CD4-positive, alpha-beta T cell (primary cell): ENCODE results near the gene RBM45. TPM values are rescaled to one million over a fixed set of nuclear protein-coding genes. Genes with fewer than 3 reads are reported as not detected.

ENCODE experiments used
- ATAC-seq: fragments of 200-7000 bp; cut with Tn5 transposase; one replicate; pipeline ENCODE4 v1.10.0; 2022; ENCODE audit warnings: mild to moderate bottlenecking; ENCODE audit not compliant: poor library complexity
- CTCF ChIA-PET: fragments of 350-600 bp; sonication (Branson Sonifier 250); formaldehyde crosslinking; loops from one replicate; lab custom pipeline; 2021; ENCODE audit warnings: antibody characterized with exemption, inconsistent platforms; lab: Charles Lee
- POLR2A ChIA-PET: fragments of 350-600 bp; sonication (Branson Sonifier 250); formaldehyde crosslinking; loops from one replicate; lab custom pipeline; 2021; ENCODE audit warnings: antibody characterized with exemption, inconsistent platforms; lab: Charles Lee
- DNase-seq, 14 experiments: peaks; one replicate each; pipeline ENCODE4 v3.0.0-alpha.2; 2013 to 2020; ENCODE audit warnings: mixed read lengths in 2 of 14
- H3K27ac ChIP-seq, 2 donors: one replicate each; pipeline versions ENCODE4 v1.5.1 to v1.7.0; 2013; ENCODE audit warnings: low read length in 2 of 2, low read depth in 1 of 2, mild to moderate bottlenecking in 1 of 2
- H3K27me3 ChIP-seq, 2 experiments: 1 replicate in 1 of 2; 2 replicates in 1 of 2; pipeline versions ENCODE4 v1.6.1 to v1.7.0; 2013; ENCODE audit warnings: low read length in 2 of 2, control low read depth in 1 of 2, mild to moderate bottlenecking in 1 of 2, moderate library complexity in 1 of 2; ENCODE audit not compliant: insufficient read depth in 2 of 2, control insufficient read depth in 1 of 2
- H3K36me3 ChIP-seq: one replicate; pipeline ENCODE4 v1.6.1; 2013; ENCODE audit warnings: low read length, control low read depth; ENCODE audit not compliant: insufficient read depth
- H3K4me1 ChIP-seq: one replicate; pipeline ENCODE4 v1.6.1; 2013; ENCODE audit warnings: low read length, control low read depth; ENCODE audit not compliant: insufficient read depth
- H3K4me3 ChIP-seq: one replicate; pipeline ENCODE4 v1.5.1; 2013; ENCODE audit warnings: mild to moderate bottlenecking, low read length, moderate library complexity
- H3K9me3 ChIP-seq, 2 experiments: 1 replicate in 1 of 2; 2 replicates in 1 of 2; pipeline versions ENCODE4 v1.6.1 to v1.7.0; 2013; ENCODE audit warnings: low read length in 2 of 2, mild to moderate bottlenecking in 2 of 2, control low read depth in 1 of 2, moderate library complexity in 1 of 2; ENCODE audit not compliant: control insufficient read depth in 1 of 2, insufficient read depth in 1 of 2
- H3K27ac Mint-ChIP-seq: one replicate; pipeline ENCODE4 v1.8.0; 2020; ENCODE audit warnings: mixed read lengths
- H3K27me3 Mint-ChIP-seq: one replicate; pipeline ENCODE4 v1.8.0; 2021; ENCODE audit warnings: mixed read lengths
- H3K36me3 Mint-ChIP-seq: one replicate; pipeline ENCODE4 v1.8.0; 2021; ENCODE audit warnings: low read depth, mixed read lengths
- H3K4me1 Mint-ChIP-seq: one replicate; pipeline ENCODE4 v1.8.0; 2021; ENCODE audit warnings: low read depth, mixed read lengths
- H3K4me3 Mint-ChIP-seq: one replicate; pipeline ENCODE4 v1.8.0; 2020; ENCODE audit warnings: mild to moderate bottlenecking, mixed read lengths
- H3K9me3 Mint-ChIP-seq: one replicate; pipeline ENCODE4 v1.8.0; 2020; ENCODE audit warnings: mixed read lengths
- intact Hi-C, 2 experiments: fragments of 100-400 bp; cut with DNase I in 1 of 2; cut with micrococcal nuclease in 1 of 2; formaldehyde crosslinking; loops; one replicate each; pipeline versions ENCODE4 v1.15.1 to v1.9.0; 2023 to 2025; cut with DNase I, micrococcal nuclease
- total RNA-seq, 174 experiments: library from RNA in 2 of 174; stranded (reverse) in 2 of 174; gene quantifications; one replicate each; pipeline ENCODE4 v1.2.3 and lab custom pipeline; 2021 to 2026
- TF ChIP-seq, protein P1 (sequence below): fragments of 200-600 bp; IDR thresholded peaks from one replicate; pipeline ENCODE4 v1.8.0; 2022; ENCODE audit warnings: antibody characterized with exemption, mild to moderate bottlenecking

Gene RBM45
- total RNA-seq, 2 experiments from 2014 or later = 6.9 to 9.5 TPM

DNA sequence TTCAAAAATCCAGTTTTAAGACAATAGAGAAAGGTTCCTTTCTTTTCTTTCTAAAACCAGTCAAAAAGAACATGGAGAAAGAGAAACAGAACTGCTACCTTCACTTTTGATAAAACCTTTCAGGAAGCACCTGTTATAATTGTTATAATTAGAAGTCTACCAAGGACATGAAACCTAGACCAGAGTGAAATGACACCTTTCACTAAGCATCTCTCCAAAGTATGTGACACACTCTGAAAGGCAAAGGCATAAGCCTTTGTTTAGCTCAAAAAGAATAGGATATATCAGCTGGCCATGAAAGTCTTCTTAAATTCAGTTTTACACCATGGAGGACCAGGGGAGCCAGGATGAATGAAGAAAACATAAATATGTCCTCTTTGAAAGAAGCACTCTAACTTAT is 18.8 kb upstream of the RBM45 start:
- Mint-ChIP-seq H3K27me3 (peaks cover 9% of the 10 kb centered on the region), H3K36me3 (no peaks in the 10 kb centered on the region), H3K9me3 (no peaks in the 10 kb centered on the region), H3K4me3 (no peak overlapping the region), H3K27ac (no peak overlapping the region), H3K4me1 (no peaks in the 10 kb centered on the region)
- peaks cover 0 to 10% of the 10 kb centered on the region in 2 experiments for H3K9me3 ChIP-seq
- intact Hi-C loops = no loop called here
- DNase-seq = no peak
- no peaks in the 10 kb centered on the region for H3K36me3 ChIP-seq
- H3K4me3 ChIP-seq = no peak overlapping the region
- POLR2A ChIA-PET = no interaction called here
- TF ChIP-seq, protein P1, sequence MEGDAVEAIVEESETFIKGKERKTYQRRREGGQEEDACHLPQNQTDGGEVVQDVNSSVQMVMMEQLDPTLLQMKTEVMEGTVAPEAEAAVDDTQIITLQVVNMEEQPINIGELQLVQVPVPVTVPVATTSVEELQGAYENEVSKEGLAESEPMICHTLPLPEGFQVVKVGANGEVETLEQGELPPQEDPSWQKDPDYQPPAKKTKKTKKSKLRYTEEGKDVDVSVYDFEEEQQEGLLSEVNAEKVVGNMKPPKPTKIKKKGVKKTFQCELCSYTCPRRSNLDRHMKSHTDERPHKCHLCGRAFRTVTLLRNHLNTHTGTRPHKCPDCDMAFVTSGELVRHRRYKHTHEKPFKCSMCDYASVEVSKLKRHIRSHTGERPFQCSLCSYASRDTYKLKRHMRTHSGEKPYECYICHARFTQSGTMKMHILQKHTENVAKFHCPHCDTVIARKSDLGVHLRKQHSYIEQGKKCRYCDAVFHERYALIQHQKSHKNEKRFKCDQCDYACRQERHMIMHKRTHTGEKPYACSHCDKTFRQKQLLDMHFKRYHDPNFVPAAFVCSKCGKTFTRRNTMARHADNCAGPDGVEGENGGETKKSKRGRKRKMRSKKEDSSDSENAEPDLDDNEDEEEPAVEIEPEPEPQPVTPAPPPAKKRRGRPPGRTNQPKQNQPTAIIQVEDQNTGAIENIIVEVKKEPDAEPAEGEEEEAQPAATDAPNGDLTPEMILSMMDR = no peak
- H3K4me1 ChIP-seq = no peaks in the 10 kb centered on the region
- CTCF ChIA-PET = no interaction called here
- peaks cover 0 to 3% of the 10 kb centered on the region in 2 experiments for H3K27me3 ChIP-seq
- no peak for ATAC-seq
- no peak overlapping the region for H3K27ac ChIP-seq

DNA sequence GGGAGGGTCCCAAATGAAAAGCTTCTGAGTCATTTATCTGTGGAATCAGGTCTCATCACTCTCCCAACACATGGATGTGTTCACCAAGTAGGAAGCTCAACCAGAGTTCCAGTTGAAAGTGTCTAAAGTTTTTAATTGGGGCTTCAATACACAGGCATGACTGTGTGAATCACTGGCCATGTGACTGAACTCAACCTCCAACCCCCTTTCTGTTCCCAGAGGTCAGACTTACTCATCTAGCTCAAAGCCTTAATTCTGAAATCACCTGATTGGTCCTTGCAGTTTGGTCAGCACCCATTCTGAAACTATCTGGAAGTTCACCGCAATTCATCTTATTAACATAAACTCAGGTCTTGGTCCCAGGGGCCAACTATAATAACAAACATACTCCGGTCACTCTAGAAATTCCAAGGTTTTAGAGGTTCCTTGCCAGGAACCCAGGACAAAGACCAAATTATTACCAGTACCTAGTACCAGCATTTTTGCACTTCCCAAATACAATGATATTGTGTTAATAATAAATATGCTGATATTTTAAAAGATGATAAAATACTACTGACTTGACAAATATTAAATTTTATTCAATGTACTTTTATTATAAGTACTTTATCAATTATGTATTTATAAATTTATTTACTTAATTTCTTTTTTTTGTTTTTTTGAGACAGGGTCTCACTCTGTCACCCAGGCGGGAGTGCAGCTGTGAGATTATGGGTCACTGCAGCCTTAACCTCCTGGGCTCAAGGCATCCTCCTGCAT is 10.7 kb upstream of the RBM45 start:
- ChIA-PET POLR2A (no interaction called here), CTCF (no interaction called here)
- Mint-ChIP-seq H3K27ac (no peak overlapping the region), H3K9me3 (no peaks in the 10 kb centered on the region), H3K27me3 (no peaks in the 10 kb centered on the region), H3K36me3 (no peaks in the 10 kb centered on the region), H3K4me1 (no peaks in the 10 kb centered on the region), H3K4me3 (no peak overlapping the region)
- intact Hi-C loops = no loop called here
- TF ChIP-seq, protein P1 = no peak
- Histone ChIP-seq H3K4me1 (no peaks in the 10 kb centered on the region), H3K27me3 (peaks cover 0 to 2% of the 10 kb centered on the region in 2 experiments), H3K36me3 (no peaks in the 10 kb centered on the region), H3K9me3 (no peaks in the 10 kb centered on the region), H3K4me3 (no peak overlapping the region), H3K27ac (no peak overlapping the region)
- DNase-seq (no peak), ATAC-seq (no peak)

DNA sequence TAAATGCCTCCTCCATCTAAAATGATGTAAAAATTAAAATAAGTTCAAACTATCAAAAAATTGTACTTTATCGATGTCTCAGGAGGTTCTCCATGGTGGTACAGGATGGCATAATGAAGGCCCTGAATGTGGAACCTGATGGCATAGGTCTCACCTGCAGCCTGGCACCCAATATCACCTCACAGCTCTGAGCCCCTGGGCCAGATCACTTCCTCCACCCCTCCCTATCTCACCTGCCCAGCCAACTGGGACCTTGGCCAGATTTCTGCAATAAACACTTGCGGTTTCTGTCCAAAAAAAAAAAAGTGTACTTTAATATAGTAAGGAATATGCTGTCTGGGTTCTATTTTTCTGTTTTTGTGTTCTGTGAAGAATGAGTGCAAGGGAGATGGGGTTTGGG is 6.7 kb upstream of the RBM45 start:
- Mint-ChIP-seq H3K36me3 (no peaks in the 10 kb centered on the region), H3K4me3 (no peak overlapping the region), H3K27me3 (no peaks in the 10 kb centered on the region), H3K9me3 (no peaks in the 10 kb centered on the region), H3K27ac (no peak overlapping the region), H3K4me1 (peaks cover 5% of the 10 kb centered on the region)
- H3K36me3 ChIP-seq = no peaks in the 10 kb centered on the region
- CTCF ChIA-PET = no interaction called here
- no peak overlapping the region for H3K27ac ChIP-seq
- intact Hi-C loops = no loop called here
- no peaks in the 10 kb centered on the region for H3K27me3 ChIP-seq
- DNase-seq = no peak
- H3K4me3 ChIP-seq = no peak overlapping the region
- no peaks in the 10 kb centered on the region for H3K4me1 ChIP-seq
- POLR2A ChIA-PET = no interaction called here
- no peak for ATAC-seq
- TF ChIP-seq, protein P1 = no peak
- no peaks in the 10 kb centered on the region for H3K9me3 ChIP-seq
